ENCODE data around the gene ARRDC4. TPM values are rescaled to one million over a fixed set of nuclear protein-coding genes. Genes with fewer than 3 reads are reported as not detected.

ARRDC4 gene
- total RNA-seq, 1 experiment from 2014 or later, result 8.7 TPM

DNA sequence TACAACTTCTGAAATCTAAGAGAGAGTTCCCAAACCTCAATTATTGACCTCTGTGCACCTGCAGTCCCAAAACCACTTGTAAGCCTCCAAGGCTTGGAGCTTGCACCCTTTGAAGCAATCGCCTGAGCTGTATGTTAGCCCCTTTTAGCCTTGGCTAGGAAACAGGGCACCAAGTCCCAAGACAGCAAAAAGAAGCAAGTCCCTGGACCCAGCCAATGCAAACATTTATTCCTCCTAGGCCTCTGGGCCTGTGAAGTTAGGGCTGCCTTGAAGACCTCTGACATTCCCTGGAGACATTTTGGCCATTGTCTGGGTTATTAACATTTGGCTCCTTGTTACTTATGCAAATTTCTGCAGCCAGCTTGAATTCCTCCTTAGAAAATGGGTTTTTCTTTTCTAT, 26.9 kb upstream of the ARRDC4 start:
- H2BK15ac ChIP-seq (ENCODE audit: low read depth, low read length), result no peak overlapping the region
- no peak overlapping the region for H3K9ac ChIP-seq (ENCODE audit: extremely low read depth, insufficient read length, low read length)
- no peak overlapping the region for H2AFZ ChIP-seq (ENCODE audit: low read length)
- no peak overlapping the region for H3K23ac ChIP-seq (ENCODE audit: insufficient read length, low read depth, low read length)
- Mint-ChIP-seq H3K4me3 (no peak overlapping the region), H3K9me3 (peaks cover 24 to 26% of the 10 kb centered on the region in 2 experiments), H3K27ac (no peak overlapping the region), H3K36me3 (ENCODE audit: insufficient read depth in 1 of 3, low read depth in 3 of 3) (peaks cover 5 to 22% (median 13%) of the 10 kb centered on the region in 3 experiments; a peak in 6 of 7 replicates), H3K27me3 (ENCODE audit: low read depth) (peaks cover 1% of the 10 kb centered on the region; the same call in 1 of the 2 replicates), H3K4me1 (no peaks in the 10 kb centered on the region)
- no peak overlapping the region for H3K18ac ChIP-seq (ENCODE audit: insufficient read length, low read depth, low read length)
- no peak overlapping the region for H3K4ac ChIP-seq (ENCODE audit: low read depth, low read length)
- H2BK120ac ChIP-seq (ENCODE audit: low read depth, low read length, poor library complexity, severe bottlenecking), result no peak overlapping the region
- no peak overlapping the region for H4K8ac ChIP-seq (replicated peaks; ENCODE audit: insufficient read length, low read depth, low read length)
- H2AK5ac ChIP-seq (ENCODE audit: insufficient read length, low read length), result no peak overlapping the region
- no peak overlapping the region for H3K27ac ChIP-seq (ENCODE audit: insufficient read length, low read depth, low read length)
- WGBS (ENCODE audit: extremely low coverage, insufficient read length, low lambda C conversion rate), result no CpG with 5 or more reads among the region's 1 CpG
- no peak overlapping the region for H2BK20ac ChIP-seq (ENCODE audit: low read depth, low read length, poor library complexity, severe bottlenecking)
- no peak overlapping the region for H3K56ac ChIP-seq (ENCODE audit: insufficient read length, low read depth, low read length)
- H3K9me3 ChIP-seq (ENCODE audit: control insufficient read depth, low read depth, low read length), result peaks cover 13% of the 10 kb centered on the region
- no peak for TF ChIP-seq CTCF (conservative IDR thresholded peaks at IDR 0.05)
- H3T11ph ChIP-seq (ENCODE audit: low read length), result no peak overlapping the region
- H3K23me2 ChIP-seq (ENCODE audit: insufficient read length, low read depth, low read length, poor library complexity, severe bottlenecking), result no peaks in the 10 kb centered on the region
- no peaks in the 10 kb centered on the region for H3K27me3 ChIP-seq (ENCODE audit: insufficient read depth, low read length)
- H3K4me2 ChIP-seq (ENCODE audit: insufficient read depth, insufficient read length, low read length), result no peak overlapping the region
- H4K5ac ChIP-seq (ENCODE audit: insufficient read length, low read depth, low read length), result no peak overlapping the region
- DNase-seq, result no peak
- no peak overlapping the region for H3K14ac ChIP-seq (ENCODE audit: insufficient read depth, low read length)
- H3K4me1 ChIP-seq (ENCODE audit: insufficient read depth, low read length), result no peaks in the 10 kb centered on the region
- H4K91ac ChIP-seq (ENCODE audit: insufficient read length, low read depth, low read length), result no peak overlapping the region
- no peak overlapping the region for H2BK12ac ChIP-seq (ENCODE audit: insufficient read length, low read depth, low read length)
- no peaks in the 10 kb centered on the region for H4K20me1 ChIP-seq (ENCODE audit: control insufficient read depth, insufficient read depth, insufficient read length)
- H2BK5ac ChIP-seq (ENCODE audit: insufficient read length, low read length), result no peak overlapping the region
- H3K79me2 ChIP-seq (ENCODE audit: insufficient read depth, low read length), result no peaks in the 10 kb centered on the region
- no peaks in the 10 kb centered on the region for H3K79me1 ChIP-seq (ENCODE audit: insufficient read depth, low read depth, low read length, poor library complexity, severe bottlenecking)
